Choroid plexus epithelial cell (primary cell): ENCODE measurements around the gene PTMS.

Source experiments
- DNase-seq: peaks from one replicate; pipeline ENCODE4 v3.0.0-alpha.2; 2010; ENCODE audit warnings: low read depth
- H3K4me3 ChIP-seq: 2 replicates; pipeline ENCODE4 v1.5.1; 2011; ENCODE audit warnings: low read depth, mild to moderate bottlenecking, control low read depth, low read length, moderate library complexity
- CTCF ChIP-seq: conservative IDR thresholded peaks from 2 replicates; pipeline ENCODE4 v1.5.1; 2011; ENCODE audit warnings: low read depth, mild to moderate bottlenecking, control low read depth, inconsistent platforms, low read length, moderate library complexity

Gene PTMS

GRCh38 chr12:6763380-6763779 lies 2.8 kb upstream of the PTMS start:
- DNase-seq: no peak
- H3K4me3 ChIP-seq: no peak overlapping the region
- TF ChIP-seq CTCF: no peak

- no peak for TF ChIP-seq CTCF
- H3K4me3 ChIP-seq: peak overlapping the region; percentile 49
- DNase-seq: peak; percentile 99
Measured at GRCh38 chr12:6764011-6764828, 1.9 kb upstream of the PTMS start.

- H3K4me3 ChIP-seq: peak overlapping the region; percentile 88
- no peak for DNase-seq
- TF ChIP-seq CTCF: no peak
Measured at GRCh38 chr12:6765048-6765633, 1.0 kb upstream of the PTMS start.

DNA sequence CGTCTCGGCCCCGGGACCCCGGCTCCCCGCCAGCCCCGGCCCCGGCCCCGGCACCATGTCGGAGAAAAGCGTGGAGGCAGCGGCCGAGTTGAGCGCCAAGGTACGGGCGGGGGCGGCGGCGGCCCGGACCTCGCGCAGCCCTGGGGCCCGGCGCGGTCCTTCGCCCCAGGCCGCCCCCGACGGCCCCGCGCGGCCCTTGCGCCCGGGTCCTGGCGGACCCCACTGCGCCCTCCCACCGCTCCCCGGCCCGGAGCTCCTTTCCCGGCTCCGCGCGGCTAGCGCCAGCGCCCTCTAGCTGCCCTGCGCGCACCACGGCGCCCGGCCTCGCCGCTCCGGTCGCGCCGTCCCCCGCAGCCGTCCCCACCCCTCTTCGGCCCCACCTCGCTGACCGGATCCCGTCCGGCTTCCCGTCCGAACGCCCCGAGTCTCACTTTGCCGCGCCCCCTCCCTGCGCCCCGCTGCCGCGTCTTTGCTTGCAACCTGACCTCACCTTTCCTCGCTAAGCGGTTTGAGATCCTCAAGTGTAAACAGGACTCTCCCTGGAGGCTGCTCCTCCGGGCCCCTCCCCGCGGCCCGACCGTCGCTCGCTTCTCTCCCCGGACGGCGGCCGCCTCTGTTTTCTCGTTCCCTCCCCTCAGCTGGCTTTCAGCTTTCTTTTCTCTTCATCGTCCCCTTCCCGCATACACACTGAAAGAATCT lies 637 bp downstream of the PTMS start:
- TF ChIP-seq CTCF: peak; percentile 52
- H3K4me3 ChIP-seq: peak overlapping the region; percentile 88
- peak; percentile 68 for DNase-seq

GRCh38 chr12:6767353-6768319 lies 1.5 kb downstream of the PTMS start:
- H3K4me3 ChIP-seq: peak overlapping the region; percentile 88
- no peak for TF ChIP-seq CTCF
- peak; percentile 39 for DNase-seq

DNA sequence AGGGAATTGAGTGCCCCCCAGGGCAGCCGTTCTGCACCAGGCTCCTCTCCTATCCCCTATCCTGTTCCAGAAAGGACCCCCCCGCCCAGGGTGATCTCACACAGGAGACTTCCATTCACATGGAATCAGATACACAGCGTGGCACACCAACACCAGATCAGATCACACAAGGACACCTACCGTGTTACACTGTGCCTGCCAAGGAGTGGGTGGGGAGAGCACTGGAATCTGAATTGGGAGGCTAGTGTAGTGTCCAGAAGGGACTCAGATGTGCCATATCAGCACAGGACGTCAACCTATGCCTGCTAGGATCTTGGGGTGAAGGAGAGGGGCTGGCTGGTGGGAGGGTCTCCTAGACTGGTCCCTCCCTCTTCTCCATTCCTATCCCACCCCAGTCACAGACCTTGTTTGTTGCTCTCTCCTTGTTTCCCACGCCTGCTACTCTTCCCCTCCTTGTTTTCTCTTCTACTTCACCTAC lies 2.3 kb downstream of the PTMS start:
- peak overlapping the region; percentile 88 for H3K4me3 ChIP-seq
- TF ChIP-seq CTCF: no peak
- peak; percentile 35 for DNase-seq
